ENCODE data around the gene TNIK.

TNIK gene

GRCh38 chr3:171055336-171056178 is 404.6 kb downstream of the TNIK start:
- no peak overlapping the region for H3K9ac ChIP-seq (ENCODE audit: low read depth, low read length, poor library complexity, severe bottlenecking)
- no peaks in the 10 kb centered on the region for H3K36me3 ChIP-seq (ENCODE audit: insufficient read depth, low read length)
- no peaks in the 10 kb centered on the region for H3K27me3 ChIP-seq (ENCODE audit: insufficient read depth, low read length, poor library complexity, severe bottlenecking)
- H3K9me2 ChIP-seq (replicated peaks; ENCODE audit: low read depth, low read length): no peaks in the 10 kb centered on the region
- H3K4me1 ChIP-seq (ENCODE audit: insufficient read depth, low read length, poor library complexity, severe bottlenecking): no peaks in the 10 kb centered on the region
- no peak overlapping the region for H3K4me3 ChIP-seq (ENCODE audit: low read length, poor library complexity, severe bottlenecking)
- no peaks in the 10 kb centered on the region for H3F3A ChIP-seq (ENCODE audit: low read depth)
- no peaks in the 10 kb centered on the region for H4K20me1 ChIP-seq (ENCODE audit: insufficient read depth, low read length, poor library complexity, severe bottlenecking)
- H3K9me3 ChIP-seq (ENCODE audit: insufficient read depth, low read depth, low read length): no peaks in the 10 kb centered on the region
- no peak overlapping the region for H3K4me2 ChIP-seq (ENCODE audit: low read depth, low read length, poor library complexity, severe bottlenecking)
- no peak overlapping the region for H2AFZ ChIP-seq (ENCODE audit: low read length)
- no peaks in the 10 kb centered on the region for H3K79me2 ChIP-seq (ENCODE audit: insufficient read depth, low read length)
- TF ChIP-seq EZH2phosphoT487 (IDR thresholded peaks at IDR 0.05; ENCODE audit: borderline replicate concordance): no peak
- TF ChIP-seq CTCF (conservative IDR thresholded peaks at IDR 0.05; ENCODE audit: low read length): no peak

- no peaks in the 10 kb centered on the region for H3K27me3 ChIP-seq (ENCODE audit: insufficient read depth, low read length, poor library complexity, severe bottlenecking)
- no peaks in the 10 kb centered on the region for H3K79me2 ChIP-seq (ENCODE audit: insufficient read depth, low read length)
- no peaks in the 10 kb centered on the region for H3K9me2 ChIP-seq (replicated peaks; ENCODE audit: low read depth, low read length)
- no peaks in the 10 kb centered on the region for H3K9me3 ChIP-seq (ENCODE audit: insufficient read depth, low read depth, low read length)
- H3K4me3 ChIP-seq (ENCODE audit: low read length, poor library complexity, severe bottlenecking): no peak overlapping the region
- H4K20me1 ChIP-seq (ENCODE audit: insufficient read depth, low read length, poor library complexity, severe bottlenecking): no peaks in the 10 kb centered on the region
- H3F3A ChIP-seq (ENCODE audit: low read depth): no peaks in the 10 kb centered on the region
- no peak overlapping the region for H3K9ac ChIP-seq (ENCODE audit: low read depth, low read length, poor library complexity, severe bottlenecking)
- H2AFZ ChIP-seq (ENCODE audit: low read length): no peak overlapping the region
- TF ChIP-seq EZH2phosphoT487 (IDR thresholded peaks at IDR 0.05; ENCODE audit: borderline replicate concordance) (no peak), CTCF (conservative IDR thresholded peaks at IDR 0.05; ENCODE audit: low read length) (no peak)
- no peaks in the 10 kb centered on the region for H3K4me1 ChIP-seq (ENCODE audit: insufficient read depth, low read length, poor library complexity, severe bottlenecking)
- no peaks in the 10 kb centered on the region for H3K36me3 ChIP-seq (ENCODE audit: insufficient read depth, low read length)
- H3K4me2 ChIP-seq (ENCODE audit: low read depth, low read length, poor library complexity, severe bottlenecking): no peak overlapping the region
Measured at GRCh38 chr3:171054921-171055320, 405.3 kb downstream of the TNIK start.

- H3K27me3 ChIP-seq (ENCODE audit: insufficient read depth, low read length, poor library complexity, severe bottlenecking): no peaks in the 10 kb centered on the region
- no peaks in the 10 kb centered on the region for H3K4me1 ChIP-seq (ENCODE audit: insufficient read depth, low read length, poor library complexity, severe bottlenecking)
- H3F3A ChIP-seq (ENCODE audit: low read depth): no peaks in the 10 kb centered on the region
Measured at GRCh38 chr3:171054231-171054630, 406.0 kb downstream of the TNIK start.

More at GRCh38 chr3:171054231-171054630, 406.0 kb downstream of the TNIK start:
- Histone ChIP-seq H3K36me3 (ENCODE audit: insufficient read depth, low read length) (no peaks in the 10 kb centered on the region), H3K9ac (ENCODE audit: low read depth, low read length, poor library complexity, severe bottlenecking) (no peak overlapping the region), H3K4me2 (ENCODE audit: low read depth, low read length, poor library complexity, severe bottlenecking) (no peak overlapping the region), H3K9me2 (replicated peaks; ENCODE audit: low read depth, low read length) (no peaks in the 10 kb centered on the region), H3K9me3 (ENCODE audit: insufficient read depth, low read depth, low read length) (no peaks in the 10 kb centered on the region), H2AFZ (ENCODE audit: low read length) (no peak overlapping the region), H3K79me2 (ENCODE audit: insufficient read depth, low read length) (no peaks in the 10 kb centered on the region), H4K20me1 (ENCODE audit: insufficient read depth, low read length, poor library complexity, severe bottlenecking) (no peaks in the 10 kb centered on the region), H3K4me3 (ENCODE audit: low read length, poor library complexity, severe bottlenecking) (no peak overlapping the region)
- TF ChIP-seq EZH2phosphoT487 (IDR thresholded peaks at IDR 0.05; ENCODE audit: borderline replicate concordance): no peak
- TF ChIP-seq CTCF (conservative IDR thresholded peaks at IDR 0.05; ENCODE audit: low read length): no peak

All from Loucy (cell line).